ENCODE data around the gene FGF14.

The FGF14 gene

DNA sequence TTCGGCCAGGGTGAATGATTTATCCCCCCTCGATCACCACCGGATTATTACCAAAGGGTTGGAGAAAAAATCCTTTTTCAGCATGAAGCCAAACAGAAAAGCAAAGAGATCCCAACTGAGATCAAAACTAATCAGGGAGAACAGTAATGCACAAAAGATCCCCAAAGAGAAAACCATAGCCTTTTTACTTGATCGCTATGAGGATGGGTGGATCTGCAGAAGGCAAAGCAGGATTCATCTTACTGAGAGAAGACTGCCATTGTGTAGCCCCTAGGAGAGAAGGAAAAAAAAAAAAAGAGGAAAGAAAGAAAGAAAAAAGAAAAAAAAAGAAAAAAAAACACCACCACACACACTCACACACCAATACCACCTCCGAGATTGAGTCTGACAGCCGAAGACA, at the start of gene FGF14:
Gene FGF14, minus strand, starts transcription at position 283 of the 400 bp plus-strand sequence.
- DNase-seq, result no peak

DNA sequence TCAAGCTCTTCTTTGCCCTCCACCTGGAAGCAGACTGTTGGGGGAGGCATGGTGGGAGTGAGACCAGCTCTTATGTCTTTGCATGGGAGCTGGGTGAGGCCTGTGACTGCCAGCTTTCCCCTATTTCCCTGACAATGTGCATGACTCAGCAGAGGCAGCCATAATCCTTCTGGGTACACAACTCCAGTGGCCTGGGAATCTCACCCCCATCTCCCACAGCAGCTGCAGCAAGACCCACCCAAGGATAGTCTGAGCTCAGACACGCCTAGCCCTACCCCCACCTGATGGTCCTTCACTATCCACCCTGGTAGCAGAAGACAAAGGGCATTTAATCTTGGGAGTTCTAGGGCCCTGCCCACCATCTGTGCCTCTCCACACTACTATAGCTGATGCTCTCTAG, 41.4 kb upstream of the FGF14 start:
- no peak for DNase-seq

GRCh38 chr13:102441085-102441484, 39.2 kb upstream of the FGF14 start:
- no peak for DNase-seq

GRCh38 chr13:102440259-102440936, 38.5 kb upstream of the FGF14 start:
- no peak for DNase-seq

- no peak for DNase-seq
Measured at GRCh38 chr13:102422690-102423089, 20.8 kb upstream of the FGF14 start.

- no peak for DNase-seq
Measured at GRCh38 chr13:102405499-102406100, 3.8 kb upstream of the FGF14 start.

DNA sequence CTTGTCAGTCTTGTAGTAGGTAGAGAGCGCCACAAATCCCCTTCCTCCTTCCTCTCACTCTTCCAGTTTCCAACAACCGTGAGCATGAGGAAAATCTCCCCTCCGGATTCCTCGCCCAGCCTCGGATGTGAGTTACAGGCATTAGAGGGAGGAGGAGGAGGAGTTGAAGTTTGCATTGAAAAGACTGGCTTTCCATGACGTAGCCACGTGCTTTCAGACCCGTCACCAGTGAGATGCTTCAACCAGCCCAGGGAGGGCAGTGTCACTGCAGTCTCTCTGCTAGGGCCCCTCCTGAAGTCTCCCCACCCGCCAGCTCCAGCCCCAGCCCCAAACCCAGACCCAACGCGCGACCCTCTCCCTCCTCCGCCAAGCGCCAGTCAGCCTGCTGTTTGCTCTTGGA, 442 bp upstream of the FGF14 start:
- DNase-seq, result no peak

- no peak for DNase-seq
Measured at GRCh38 chr13:102401265-102401664, 583 bp downstream of the FGF14 start.

GRCh38 chr13:102400675-102401145, 1.1 kb downstream of the FGF14 start:
- DNase-seq, result no peak

GRCh38 chr13:102399791-102400674, 1.8 kb downstream of the FGF14 start:
- no peak for DNase-seq

DNA sequence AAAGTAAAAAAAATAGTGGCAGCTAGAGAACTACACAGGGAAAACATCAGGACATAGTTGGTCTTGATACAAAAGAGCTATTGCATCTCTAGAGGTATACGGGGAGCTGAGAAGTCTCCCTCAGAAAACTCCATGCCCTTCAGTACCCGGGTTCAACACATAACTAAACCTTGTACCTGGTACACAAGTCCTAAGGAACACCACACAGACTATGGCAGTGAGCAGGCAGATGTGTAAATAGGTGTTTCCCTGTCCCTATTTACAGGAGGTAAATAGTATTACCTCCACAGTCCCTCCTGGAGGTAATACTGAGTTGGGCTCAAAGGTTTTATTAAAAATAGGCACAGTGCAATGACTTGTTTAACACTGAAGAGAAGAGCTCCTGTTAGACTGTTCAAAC, 5.9 kb downstream of the FGF14 start:
- no peak for DNase-seq

GRCh38 chr13:102395174-102395573, 6.7 kb downstream of the FGF14 start:
- no peak for DNase-seq

GRCh38 chr13:102394158-102395053, 7.4 kb downstream of the FGF14 start:
- DNase-seq, result peak; percentile 96

GRCh38 chr13:102392481-102393209, 9.2 kb downstream of the FGF14 start:
- no peak for DNase-seq

DNA sequence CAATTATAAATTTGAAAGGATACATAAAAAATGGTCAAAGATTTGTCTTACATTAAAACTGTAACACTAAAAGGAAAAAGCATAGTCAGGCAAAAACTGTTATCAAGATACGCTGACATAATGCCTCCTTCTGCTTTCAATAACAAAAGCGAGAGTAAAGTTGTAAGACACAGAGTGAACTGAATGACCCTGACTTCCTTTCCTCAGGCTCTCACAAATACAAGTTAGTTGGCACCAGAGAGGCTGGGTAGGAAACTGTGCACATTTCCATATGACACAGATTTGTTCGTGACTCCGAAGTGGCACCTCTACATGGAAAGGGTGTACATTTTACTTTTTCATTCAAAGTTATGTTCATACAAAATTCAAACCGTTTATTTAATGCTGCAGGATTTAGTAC, 15.4 kb downstream of the FGF14 start:
- DNase-seq, result no peak

DNA sequence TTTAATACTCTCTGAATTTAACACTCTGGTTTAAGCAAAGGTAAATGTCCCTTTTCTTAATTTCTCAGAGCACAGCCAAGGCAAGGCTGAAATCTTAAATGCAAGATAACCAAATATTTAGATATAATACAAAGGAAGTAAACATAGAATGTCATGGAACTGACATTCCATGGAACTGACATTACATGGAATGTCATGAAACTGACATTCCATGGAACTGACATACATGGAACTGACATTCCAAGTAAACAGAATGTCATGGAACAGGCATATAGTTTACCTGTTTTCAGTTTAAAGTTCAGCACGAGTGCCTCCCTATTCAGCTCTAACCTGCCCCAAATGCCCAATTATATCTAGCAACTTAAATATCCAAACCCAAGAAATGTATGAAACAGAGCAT, 21.8 kb downstream of the FGF14 start:
- DNase-seq, result no peak

DNA sequence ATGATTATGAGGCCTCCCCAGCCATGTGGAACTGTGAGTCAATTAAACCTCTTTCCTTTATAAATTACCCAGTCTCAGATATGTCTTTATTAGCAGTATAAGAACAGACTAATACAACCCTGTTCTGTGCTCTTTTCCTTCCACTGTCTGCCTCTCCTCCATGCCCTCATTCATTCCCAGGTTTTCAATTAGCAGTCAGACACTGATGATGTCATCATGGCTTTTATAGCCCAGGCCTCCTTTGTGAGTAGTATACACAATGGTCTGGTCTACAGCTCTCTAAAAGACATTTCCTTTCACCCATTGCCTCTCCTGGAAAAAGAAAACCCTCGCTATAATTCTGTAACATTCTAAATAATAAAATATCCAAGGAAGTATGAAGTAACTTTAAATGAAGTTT, 25.5 kb downstream of the FGF14 start:
- DNase-seq, result no peak

DNA sequence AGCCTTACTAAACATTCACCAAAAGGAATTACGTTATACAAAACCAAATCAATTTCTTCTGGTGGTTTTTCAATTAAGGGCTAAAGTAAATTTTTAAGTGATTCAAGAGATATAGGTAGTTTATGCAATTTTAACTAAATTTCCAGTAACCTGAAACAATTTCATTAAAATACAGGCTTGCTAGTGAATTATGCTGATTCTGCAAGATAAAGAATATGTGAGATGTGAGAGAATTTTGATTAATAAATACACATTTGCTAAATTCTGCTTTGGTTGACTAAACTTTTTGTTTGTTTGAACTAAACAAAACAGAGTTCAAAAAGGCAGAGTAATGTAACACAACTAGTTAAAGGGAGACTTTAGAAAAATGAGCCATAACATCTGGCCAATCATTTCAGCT, 27.1 kb downstream of the FGF14 start:
- no peak for DNase-seq

- DNase-seq, result no peak
Measured at GRCh38 chr13:102374233-102374632, 27.6 kb downstream of the FGF14 start.

DNA sequence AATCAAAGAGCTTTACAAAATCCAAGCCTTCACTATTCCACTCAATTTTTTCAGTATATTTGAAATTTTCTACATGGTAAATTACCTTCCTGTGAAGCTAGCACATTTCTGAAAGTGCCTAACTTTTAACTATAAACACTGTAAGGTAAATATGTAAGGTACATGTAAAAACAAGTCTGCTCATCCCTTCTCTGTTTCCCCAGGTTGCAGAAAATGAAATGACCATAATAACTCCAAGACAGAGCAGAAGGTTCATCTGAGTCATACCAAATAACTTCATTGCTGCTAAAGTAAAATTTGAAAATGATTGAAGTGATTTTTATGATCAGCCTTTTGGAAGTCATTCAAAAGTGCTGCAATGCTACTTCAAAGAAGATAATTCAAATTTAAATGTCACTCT, 28.6 kb downstream of the FGF14 start:
- DNase-seq, result no peak

GRCh38 chr13:102369302-102369701, 32.5 kb downstream of the FGF14 start:
- no peak for DNase-seq

GRCh38 chr13:102367836-102368235, 34.0 kb downstream of the FGF14 start:
- no peak for DNase-seq

Data from CD4-positive, alpha-beta T cell treated with Interleukin-12 subunit alpha and Interleukin-12 subunit beta, for 1 hour (primary cell).